Measurements from ENCODE around the gene TMPRSS9.

TMPRSS9 gene

DNA sequence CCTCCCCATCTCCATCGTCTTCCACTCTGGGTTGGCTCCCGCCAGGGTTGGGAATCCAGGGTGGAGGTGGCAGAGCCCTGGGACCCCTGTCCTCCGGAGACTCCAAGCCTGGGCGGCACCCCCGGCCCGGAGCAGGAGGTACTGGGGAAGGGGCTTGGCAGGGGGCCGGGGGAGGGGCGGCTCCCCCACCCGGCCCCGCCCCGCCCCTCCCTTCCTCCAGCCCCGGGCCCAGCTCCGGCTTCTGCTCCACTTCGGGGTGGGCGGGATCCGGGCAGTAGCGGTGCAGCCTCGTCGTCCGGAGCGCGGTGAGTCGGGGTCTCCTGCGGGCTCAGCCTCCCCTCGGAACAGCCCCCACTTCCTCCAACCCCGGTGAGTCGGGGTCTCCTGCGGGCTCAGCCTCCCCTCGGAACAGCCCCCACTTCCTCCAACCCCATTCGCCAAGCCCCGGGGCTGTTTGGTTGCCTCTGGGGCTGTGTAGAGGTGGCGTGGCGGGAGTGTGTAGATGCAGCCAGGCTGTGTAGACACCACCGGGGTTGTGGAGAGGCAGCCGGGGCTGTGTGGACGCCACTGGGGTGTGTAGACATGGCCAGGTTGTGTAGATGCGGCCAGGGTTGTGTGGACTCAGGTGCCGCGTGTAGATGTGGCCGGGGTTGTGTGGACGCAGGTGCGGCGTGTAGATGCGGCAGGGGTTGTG, at the start of gene TMPRSS9:
Gene TMPRSS9 (plus strand): TSS at position 274 of the 694 bp plus-strand sequence. CDS start 29,521 bp downstream, outside the sequence.
- DNase-seq = no peak

DNA sequence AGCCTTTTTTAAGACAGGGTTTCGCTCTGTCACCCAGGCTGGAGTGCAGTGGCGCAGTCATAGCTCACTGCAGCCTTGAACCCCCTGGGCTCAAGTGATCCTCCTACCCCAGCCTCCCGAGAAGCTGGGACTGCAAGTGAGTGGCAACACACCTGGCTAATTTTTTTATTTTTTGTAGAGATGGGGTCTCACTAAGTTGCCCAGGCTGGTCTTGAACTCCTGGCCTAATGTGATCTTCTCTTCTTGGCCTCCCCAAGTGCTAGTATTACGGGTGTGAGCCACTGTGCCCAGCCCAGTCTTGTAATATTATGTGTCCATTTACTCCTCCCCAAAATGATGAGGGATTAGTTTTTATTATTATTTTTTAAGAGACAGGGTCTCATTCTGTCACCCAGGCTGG, 49.0 kb upstream of the TMPRSS9 start:
- DNase-seq = no peak

DNA sequence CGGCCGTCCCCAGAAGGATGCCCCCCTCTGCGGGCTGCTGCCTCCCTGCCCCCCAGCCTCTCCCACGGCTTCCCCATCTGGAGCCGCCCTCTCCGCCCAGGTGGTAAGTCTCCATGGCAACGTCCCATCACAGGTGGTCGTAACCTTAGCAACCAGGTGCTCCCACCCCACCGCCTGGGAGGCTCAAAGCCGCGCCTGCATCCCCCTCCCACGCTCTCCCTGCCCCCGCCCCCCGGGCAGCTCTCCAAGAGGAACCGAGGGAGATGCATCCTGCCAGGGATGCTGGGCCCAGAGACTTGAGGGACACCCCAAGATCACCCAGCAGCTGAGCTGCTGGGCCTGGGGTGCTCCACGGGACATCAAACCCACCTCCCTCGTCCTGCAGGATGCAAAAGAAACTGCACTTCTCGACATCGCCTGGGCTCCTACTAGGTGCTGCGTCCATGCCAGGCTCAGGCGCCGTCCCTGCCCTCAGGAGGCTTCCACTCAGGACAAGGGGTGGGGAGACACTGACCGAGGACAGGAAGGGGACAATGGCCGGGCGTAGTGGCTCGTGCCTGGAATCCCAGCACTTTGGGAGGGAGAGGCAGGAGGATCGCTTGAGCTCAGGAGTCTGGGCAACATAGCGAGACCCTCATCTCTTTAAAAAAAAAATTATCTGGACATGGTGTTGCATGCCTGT, 47.1 kb upstream of the TMPRSS9 start:
- DNase-seq = no peak

DNA sequence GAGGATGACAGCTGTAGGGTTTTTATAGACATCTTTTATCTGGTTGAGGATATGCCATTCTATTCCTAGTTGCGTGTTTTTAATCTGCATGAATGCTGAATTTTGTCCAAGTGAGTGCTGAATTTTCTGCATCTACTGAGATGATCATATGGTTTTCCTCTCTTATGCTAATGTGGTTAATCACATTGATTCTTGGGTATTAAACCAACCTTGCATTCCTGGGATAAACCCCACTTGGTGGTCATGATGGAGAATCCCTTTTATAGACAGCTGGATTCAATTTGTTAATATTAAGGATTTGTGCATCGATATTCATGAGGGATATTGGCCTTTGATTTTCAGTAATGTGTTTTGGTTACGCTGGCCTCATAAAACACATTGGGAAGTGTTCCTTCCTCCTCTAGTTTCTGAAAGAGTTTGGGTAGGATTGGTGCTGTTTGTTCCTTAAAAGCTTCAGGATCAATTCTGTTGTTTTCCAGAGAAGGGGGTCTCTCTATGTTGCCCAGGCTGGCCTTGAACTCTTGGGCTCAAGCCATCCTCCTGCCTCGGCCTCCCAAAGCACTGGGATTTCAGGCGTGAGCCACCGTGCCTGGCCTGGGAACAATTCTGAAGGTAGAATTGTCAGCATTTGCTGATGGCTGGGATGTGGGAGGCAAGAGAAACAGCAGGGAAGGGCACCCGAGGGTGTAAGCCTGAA, 44.8 kb upstream of the TMPRSS9 start:
- no peak for DNase-seq

DNA sequence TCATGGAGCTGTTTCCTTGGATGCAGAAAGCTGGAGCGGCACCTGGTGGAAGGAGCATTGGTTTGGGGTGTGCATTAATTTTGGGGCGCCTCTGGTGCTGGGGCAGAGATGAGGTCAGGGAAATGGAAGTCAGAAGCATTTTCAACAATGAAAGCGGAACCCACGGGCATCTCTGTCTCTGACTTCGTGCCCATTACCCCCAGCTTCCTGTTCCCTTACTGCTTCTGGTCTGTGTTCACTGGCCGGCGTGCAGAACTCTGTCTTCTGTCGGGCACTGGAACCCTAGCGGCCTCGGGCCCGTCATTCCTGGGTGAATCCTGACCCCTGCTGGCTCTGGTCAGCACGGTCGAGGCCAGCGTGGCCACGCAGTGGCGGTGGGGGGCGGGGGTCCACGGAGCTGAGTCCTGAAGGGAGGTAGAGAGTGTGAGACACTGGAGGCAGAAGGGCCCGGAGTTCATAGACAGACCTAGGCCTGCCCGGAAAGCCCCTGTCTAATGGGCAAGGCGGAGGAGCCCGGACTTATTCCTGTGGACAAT, 44.2 kb upstream of the TMPRSS9 start:
- no peak for DNase-seq

DNA sequence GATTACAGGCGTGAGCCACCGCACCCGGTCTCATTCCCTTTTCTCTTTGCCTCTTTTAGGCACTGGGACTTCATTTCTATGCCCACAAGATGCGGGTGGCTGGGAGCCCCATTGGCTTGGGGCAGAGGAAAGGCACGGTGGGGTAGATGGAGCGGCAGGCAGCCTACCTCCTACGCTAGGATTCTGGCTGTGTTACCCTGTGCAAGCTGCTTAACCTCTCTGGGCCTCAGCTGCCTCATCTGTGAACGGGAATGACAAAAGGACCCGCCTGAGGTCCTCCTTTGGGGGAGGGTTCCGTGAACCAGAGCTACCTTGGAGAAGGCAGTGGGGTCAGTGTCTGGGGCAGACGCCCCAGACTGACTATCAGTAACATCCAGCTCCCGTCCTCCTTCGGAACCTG, 42.8 kb upstream of the TMPRSS9 start:
- DNase-seq = no peak

DNA sequence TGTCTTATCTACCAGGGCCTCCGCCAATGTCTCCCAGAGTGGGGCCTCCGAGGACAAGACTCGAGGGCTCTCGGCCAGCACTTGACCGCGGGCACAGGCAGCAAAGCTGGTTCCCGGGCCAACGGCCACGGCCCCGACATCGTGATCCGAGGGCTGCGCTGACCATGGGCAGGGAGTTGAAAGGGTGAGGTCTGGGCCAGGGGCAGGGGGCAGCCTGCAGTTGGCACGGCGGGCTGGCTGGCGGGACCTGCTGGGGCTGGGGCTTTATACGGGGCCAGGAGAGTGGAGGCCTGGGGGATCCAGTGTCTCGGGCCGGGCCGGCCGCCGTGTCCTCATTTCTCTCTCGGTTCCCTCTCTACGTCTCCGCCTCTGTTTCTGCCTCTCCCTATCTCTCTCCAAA, 42.3 kb upstream of the TMPRSS9 start:
- DNase-seq = no peak

DNA sequence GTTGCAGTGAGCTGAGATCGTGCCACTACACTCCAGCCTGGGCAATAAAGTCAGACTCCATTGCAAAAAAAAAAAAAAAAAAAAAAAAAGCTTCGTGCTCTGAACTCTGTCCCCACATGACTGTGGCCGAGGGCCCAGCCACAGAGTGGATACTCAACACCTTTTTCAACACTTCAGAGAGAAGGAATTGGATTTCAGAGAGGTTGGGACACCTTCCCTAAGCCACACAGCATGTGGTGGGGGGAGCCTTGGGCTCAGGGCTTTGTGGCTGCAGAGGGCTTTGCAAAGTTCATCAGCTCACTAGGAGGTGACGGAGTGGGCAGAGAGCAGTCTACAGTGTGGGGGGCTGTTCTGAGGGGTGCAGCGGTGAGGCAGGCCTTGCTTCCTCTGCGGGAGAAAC, 41.1 kb upstream of the TMPRSS9 start:
- DNase-seq = no peak

DNA sequence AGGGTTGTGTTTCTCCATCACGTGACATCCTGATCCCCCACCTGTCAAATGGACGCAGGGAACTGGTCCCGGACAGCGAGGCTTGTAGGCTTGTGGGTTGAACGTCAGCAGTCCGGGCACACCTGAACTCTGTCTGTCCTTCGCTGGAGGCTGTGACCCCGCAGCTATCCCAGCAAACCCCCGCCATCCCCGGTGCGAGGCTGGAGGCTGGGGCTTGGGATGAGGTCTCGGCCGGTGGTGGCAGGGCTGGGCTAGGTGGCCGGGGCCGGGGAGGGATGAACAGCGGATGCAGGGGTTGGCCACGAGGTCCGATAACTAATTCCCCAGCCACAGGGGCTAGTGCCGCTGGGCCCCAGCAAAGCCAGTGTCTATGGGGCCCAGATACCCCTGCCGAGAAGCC, 40.5 kb upstream of the TMPRSS9 start:
- no peak for DNase-seq

DNA sequence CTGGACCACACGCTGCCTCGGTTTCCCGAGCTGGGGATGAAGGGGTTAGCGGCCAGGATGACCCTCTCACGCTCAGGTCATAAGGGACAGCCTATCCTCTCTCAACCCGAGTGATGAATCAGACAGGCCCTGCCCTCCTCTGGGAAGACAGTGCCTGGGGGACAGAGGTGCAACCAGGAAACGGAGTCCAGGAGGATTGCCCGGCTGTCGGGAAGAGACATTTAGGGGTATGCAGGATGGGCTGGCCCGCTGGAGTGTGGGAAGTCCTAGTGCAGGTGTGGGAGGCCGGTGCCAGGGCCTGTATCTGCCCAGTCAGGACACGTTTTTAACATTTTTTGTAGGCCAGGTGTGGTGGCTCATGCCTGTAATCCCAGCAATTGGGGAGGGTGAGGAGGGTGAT, 40.0 kb upstream of the TMPRSS9 start:
- DNase-seq = no peak

DNA sequence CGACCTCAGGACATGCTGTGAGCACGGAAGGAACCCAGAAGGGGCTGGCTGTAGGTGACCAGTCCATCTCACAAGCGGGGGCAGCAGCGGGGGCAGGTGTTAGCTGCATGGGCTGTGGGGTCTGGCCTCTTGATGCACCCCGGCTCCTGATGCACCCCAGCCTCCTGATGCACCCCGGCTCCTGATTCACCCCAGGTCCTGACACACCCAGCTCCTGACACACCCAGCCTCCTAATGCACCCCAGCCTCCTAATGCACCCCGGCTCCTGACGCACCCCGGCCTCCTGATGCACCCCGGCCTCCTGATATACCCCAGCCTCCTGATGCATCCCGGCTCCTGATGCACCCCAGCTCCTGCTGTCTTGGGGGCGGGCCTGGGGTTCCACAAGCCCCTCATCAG, 39.1 kb upstream of the TMPRSS9 start:
- DNase-seq = no peak

DNA sequence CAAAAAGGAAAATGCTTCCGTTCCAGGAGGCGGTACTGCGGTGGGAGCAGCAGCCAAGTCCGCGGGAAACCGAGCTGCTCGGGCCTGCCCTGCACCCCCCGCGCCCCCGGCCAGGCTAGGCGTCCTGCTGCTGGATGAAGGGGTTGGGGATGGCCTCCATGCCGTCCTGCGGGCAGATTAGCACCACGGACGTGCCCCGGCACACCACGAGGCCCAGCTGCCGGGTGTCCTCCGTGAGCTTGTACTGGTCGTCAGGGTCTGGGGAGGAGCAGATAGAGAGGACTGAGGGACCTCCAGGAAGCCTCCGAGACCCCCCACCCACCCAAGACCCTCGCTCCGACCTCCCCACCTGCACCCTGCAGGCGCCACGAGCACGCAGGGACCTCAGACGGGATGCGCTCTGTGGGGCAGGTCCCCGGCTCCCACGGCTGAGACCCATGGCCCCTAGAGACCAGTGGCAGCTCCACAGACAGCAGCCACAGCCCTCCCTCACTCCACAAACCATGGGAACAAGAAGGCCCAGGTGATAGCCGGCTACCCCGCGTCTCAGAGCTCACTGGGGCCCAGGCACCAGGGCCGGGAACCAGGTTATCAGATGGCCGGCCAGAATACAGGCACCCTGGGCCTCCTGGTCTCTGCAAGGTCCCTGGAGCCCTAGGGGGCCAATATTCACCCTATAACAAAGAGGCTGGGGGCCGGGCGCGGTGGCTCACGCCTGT, 38.3 kb upstream of the TMPRSS9 start:
- no peak for DNase-seq

DNA sequence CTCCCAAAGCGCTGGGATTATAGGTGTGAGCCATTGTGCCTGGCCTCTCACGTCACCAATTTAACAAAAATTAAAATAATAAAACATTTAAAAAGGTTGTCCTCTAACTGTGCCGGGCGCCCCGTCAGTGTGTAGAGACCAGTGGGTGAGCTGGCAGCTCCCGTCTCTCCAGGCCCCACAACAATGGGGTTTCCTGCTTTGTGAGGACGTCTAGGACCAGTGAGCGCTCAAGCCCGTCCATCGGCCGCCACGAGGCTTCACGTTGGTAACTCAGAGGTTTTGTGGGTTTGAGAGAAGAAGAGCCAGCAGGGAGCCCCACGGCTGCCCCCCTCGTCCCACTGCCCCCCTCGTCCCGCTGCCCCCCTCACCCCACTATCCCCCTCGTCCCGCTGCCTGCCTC, 36.4 kb upstream of the TMPRSS9 start:
- DNase-seq = no peak

DNA sequence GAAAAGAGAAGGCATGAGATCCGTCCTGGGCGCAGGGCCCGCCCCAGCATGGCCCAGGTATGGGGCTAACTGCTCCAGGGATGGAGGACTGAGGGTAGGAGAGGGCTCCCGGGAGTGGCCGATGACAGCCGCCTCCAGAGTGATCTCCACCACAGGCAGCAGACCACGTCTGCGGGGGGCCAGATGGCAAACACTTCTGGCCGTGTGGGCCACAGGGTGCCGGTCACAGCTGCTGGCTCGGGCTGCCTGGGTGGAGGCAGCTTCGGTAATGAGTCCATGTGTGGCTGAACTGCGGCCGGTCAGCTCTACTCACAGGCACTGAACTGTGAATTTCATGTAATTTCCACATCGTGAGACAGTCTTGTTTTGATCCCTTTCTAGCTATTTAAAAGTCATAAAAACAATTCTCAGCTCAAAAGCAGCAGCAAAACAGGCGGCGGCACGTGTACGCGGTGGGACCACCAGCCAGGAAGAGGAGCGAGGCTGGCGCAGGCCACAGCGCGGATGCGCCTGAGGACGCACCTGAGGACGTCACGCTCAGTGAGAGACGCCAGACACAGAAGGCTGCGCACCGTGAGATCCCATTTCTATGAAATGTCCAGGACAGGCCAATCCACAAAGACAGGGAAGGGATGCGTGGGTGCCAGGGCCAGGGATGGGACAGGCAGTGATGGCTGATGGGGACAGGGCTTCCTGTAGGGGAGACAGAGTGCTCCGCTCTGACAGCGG, 35.7 kb upstream of the TMPRSS9 start:
- DNase-seq = no peak

DNA sequence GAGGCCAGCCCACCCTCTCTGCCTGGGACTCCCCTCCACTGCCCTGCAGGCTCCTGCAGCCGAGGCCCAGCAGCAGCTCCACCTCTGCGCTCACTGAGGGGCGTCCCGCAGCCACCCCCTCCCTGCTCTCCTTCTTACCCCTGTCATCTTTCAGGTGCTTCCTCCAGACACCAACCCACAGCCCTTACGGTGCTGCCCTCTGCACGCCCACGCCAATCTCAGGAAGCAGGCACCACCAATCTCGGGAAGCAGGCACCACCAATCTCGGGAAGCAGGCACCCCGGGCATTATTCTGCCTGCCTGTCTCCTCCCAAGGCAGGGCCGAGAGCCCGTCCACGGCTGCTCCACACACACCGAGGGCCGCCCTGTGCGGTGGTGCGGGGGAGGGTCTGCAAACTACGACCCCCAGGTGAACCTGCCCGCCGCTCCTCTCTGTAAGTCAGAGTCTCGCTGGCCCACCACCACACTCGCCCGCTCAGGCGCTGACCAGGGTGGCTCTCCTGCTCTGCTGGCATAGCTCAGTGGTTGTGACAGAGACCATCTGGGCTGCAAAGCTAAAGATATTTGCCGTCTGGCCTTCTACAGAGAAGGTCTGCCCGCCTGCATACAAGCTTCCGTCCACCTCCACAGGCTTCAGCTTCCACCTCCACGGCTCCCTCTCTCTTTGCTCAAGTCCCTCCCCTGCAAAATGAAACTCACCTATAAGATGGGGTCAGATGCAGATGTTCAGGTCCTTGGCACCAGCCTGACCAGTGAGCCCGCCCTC, 34.6 kb upstream of the TMPRSS9 start:
- DNase-seq = no peak

DNA sequence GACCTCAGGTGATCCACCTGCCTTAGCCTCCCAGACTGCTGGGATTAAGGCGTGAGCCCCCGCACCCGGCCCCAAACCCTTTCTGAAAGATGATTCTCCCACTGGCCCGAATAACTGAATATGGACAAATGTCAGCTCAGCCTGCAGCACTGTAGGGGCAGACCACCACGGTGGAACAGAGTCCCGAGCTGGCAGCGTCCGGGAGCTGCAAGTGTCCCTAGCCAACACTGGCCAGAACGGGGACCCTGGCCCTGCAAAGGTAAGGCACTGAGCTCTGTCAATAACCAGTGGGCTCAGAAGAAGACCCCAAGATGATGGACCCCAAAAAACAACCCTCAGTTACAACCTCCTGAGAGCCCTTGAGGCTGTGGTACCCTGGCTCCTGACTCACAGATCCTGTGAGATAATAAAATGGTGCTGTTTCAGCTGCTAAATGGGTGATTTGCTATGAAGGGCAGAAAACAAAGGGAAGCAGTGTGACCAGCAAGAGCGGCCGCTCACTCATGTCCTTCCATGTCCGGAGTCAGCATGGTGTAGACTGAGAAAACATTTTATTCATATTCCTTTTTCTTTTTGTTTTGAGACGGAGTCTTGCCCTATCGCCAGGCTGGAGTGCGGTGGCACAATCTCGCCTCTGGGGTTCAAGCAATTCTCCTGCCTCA, 33.2 kb upstream of the TMPRSS9 start:
- DNase-seq = no peak

DNA sequence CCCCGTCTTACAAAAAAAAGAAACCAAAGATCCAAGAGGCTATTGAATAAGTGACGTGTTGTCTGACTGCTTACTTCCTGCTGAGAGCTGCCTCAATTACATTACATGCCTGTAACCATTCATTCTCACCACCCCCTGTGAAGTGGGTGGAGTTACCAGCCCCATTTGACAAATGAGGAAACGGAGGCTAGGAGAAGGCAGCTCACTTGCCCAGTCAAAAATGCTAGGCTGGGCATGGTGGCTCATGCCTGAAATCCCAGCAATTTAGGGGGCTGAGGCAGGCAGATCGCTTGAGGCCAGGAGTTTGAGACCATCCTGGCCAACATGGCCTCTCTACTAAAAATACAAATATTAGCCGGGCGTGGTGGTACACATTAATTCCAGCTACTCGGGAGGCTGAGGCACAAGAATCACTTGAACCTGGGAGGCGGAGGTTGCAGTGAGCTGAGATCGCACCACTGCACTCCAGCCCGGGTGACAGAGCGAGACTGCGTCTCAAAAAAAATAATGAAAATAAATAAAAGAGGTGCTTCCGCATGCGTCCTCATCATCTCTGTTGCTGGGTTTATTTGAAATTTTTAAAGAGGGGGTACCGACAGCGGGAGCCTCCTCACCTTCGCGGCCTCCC, 32.2 kb upstream of the TMPRSS9 start:
- no peak for DNase-seq

DNA sequence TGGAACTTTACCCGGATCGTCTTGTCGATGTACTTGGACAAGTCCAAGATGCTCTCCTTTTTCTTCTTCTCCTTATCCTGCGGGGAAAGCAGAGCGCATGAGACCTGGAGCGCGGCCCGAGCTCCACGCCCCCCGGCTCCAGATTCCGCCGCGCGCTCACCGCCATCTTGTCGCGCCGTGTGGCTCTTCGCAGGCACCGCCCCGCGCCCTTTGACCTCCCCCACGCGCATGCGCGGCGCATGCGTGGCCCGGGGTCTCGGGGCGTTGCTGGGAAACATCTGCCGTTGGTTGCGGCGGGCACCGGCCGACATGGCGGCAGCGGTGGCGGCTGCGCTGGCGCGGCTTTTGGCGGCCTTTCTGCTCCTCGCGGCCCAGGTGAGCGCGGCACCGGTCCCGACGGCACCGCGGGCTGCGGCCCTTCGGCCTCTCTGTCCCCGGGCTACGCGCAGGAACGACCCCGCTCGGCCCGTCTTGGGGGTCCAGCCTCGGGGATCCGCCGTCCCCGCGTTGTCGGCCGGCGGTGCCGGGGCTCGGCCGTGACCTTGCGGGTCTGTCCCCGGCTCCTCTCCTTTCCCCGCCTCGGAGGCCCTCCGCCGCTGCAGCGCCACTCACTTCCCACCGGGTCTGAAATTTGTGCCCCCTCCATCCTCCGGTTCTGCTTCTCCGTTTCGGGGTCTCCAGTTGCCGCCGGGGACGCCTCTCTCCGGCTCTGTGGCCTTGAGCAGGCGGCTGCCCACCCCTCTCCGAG, 31.5 kb upstream of the TMPRSS9 start, which contains the start of the genes LSM7 and SPPL2B:
Gene LSM7 (minus strand): TSS at position 186 of the 748 bp plus-strand sequence. CDS start 20 bp downstream, at position 166.
Gene SPPL2B (plus strand): TSS at position 284 of the 748 bp plus-strand sequence. CDS start 26 bp downstream, at position 310.
- DNase-seq = peak; percentile 39

DNA sequence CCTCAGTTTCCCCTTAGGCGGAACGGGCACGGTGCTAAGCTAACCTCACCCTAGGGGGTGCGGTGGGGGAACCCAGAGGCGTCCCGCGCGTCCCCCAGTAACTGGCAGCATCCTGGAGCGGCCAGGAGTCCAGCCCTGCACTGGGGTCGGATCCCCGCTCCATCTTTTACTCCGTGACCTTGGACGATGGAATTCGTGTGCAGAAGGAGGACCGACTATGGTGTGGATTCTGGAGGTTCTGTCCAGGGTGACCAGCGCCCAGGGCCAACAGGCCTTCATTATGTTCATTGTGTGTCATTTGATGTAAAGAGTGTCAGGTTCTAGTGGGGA, 31.0 kb upstream of the TMPRSS9 start:
- no peak for DNase-seq

DNA sequence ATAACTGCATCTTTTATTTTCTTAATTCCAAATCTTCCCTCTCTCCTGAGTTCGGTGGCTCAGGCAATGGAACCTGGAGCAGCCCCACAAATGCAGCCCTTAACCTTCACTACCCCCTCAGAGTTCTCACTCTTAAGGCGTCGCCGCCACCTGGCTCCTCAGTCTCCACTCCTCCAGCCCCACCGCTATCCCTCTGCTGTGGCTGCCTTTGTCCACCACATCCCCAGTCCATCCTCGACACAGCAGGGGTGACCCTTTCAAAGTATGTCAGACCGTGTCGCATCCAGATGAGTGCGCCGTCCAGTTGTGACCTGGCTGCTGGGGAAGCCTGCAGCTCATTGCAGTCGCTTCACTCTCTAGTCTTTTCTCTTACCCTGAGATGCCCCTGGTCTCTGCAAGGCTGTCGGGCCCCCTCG, 30.6 kb upstream of the TMPRSS9 start:
- no peak for DNase-seq
